Neural cell (in vitro differentiated cells): ENCODE measurements around the gene RPN1. TPM values are rescaled to one million over a fixed set of nuclear protein-coding genes. Genes with fewer than 3 reads are reported as not detected.

Experiments
- H2AFZ ChIP-seq: fragments of 200-600, 300-800 bp; sonication (generic), shearing (Covaris generic); 2 replicates; pipeline ENCODE4 v1.6.0; 2014; ENCODE audit warnings: low read depth, mild to moderate bottlenecking, antibody characterized with exemption, low read length, moderate library complexity
- H3F3A ChIP-seq: fragments of 200-600 bp; shearing (Covaris generic); 2 replicates; pipeline ENCODE4 v1.6.1; 2016; ENCODE audit warnings: mild to moderate bottlenecking, moderate library complexity, mixed read lengths, antibody characterized with exemption, low read length; ENCODE audit not compliant: insufficient read depth, poor library complexity, severe bottlenecking
- H3K27ac ChIP-seq: fragments of 200-600, 300-800 bp; sonication (generic), shearing (Covaris generic); 2 replicates; pipeline ENCODE4 v1.5.1; 2014; ENCODE audit warnings: mild to moderate bottlenecking, low read length, moderate library complexity
- H3K27me3 ChIP-seq: fragments of 300-800, 200-600 bp; sonication (generic), shearing (Covaris generic); 2 replicates; pipeline ENCODE4 v1.6.0; 2014; ENCODE audit warnings: mild to moderate bottlenecking, low read depth, low read length, moderate library complexity; ENCODE audit not compliant: insufficient read depth
- H3K36me3 ChIP-seq: fragments of 300-800, 200-600 bp; sonication (generic), shearing (Covaris generic); 2 replicates; pipeline ENCODE4 v1.5.1; 2014; ENCODE audit warnings: mild to moderate bottlenecking, antibody characterized with exemption, low read length, moderate library complexity; ENCODE audit not compliant: insufficient read depth
- H3K4me2 ChIP-seq: fragments of 300-800, 200-600 bp; sonication (generic), shearing (Covaris generic); 2 replicates; pipeline ENCODE4 v1.6.0; 2014; ENCODE audit warnings: mild to moderate bottlenecking, low read length
- H3K4me3 ChIP-seq: fragments of 300-800, 200-600 bp; sonication (generic), shearing (Covaris generic); 2 replicates; pipeline ENCODE4 v1.5.1; 2014; ENCODE audit warnings: mild to moderate bottlenecking, low read length, moderate library complexity
- H3K79me2 ChIP-seq: fragments of 200-600 bp; shearing (Covaris generic); replicated peaks from 2 replicates; pipeline ENCODE4 v1.6.0; 2014; ENCODE audit warnings: mild to moderate bottlenecking, low read length, moderate library complexity; ENCODE audit not compliant: insufficient read depth
- H3K9ac ChIP-seq: fragments of 300-800, 200-600 bp; sonication (generic), shearing (Covaris generic); 2 replicates; pipeline ENCODE4 v1.6.1; 2016; ENCODE audit warnings: mild to moderate bottlenecking, low read length, mixed read lengths
- H3K9me2 ChIP-seq: fragments of 200-600 bp; shearing (Covaris generic); 2 replicates; pipeline ENCODE4 v1.6.1; 2016; ENCODE audit warnings: mild to moderate bottlenecking, low read length, mixed read lengths; ENCODE audit not compliant: insufficient read depth
- H3K9me3 ChIP-seq: fragments of 200-600, 300-800 bp; sonication (generic), shearing (Covaris generic); 2 replicates; pipeline ENCODE4 v1.6.1; 2016; ENCODE audit warnings: mild to moderate bottlenecking, mixed run types, low read length, moderate library complexity, mixed read lengths
- H4K20me1 ChIP-seq: fragments of 200-600 bp; shearing (Covaris generic); 2 replicates; pipeline ENCODE4 v1.6.1; 2016; ENCODE audit warnings: mild to moderate bottlenecking, mixed run types; ENCODE audit not compliant: insufficient read depth
- CTCF ChIP-seq: fragments of 450-650 bp; IDR thresholded peaks from 2 replicates; pipeline ENCODE4 v1.5.1; 2014; ENCODE audit warnings: antibody characterized with exemption, mild to moderate bottlenecking, moderate library complexity; ENCODE audit not compliant: poor library complexity, severe bottlenecking
- EP300 ChIP-seq: fragments of 450-650 bp; conservative IDR thresholded peaks from 2 replicates; pipeline ENCODE4 v1.6.1; 2014; ENCODE audit warnings: antibody characterized with exemption, mild to moderate bottlenecking, moderate library complexity; ENCODE audit not compliant: poor library complexity, severe bottlenecking
- EZH2 ChIP-seq: fragments of 200-600, 300-800 bp; shearing (Covaris generic), sonication (generic); IDR thresholded peaks from 2 replicates; pipeline ENCODE4 v1.6.1; 2014; ENCODE audit warnings: antibody characterized with exemption, low read length, borderline replicate concordance, mild to moderate bottlenecking; ENCODE audit not compliant: insufficient read depth, poor library complexity, severe bottlenecking
- MXI1 ChIP-seq: fragments of 450-650 bp; conservative IDR thresholded peaks from 2 replicates; pipeline ENCODE4 v1.6.1; 2014; ENCODE audit warnings: antibody characterized with exemption, mild to moderate bottlenecking; ENCODE audit not compliant: poor library complexity, severe bottlenecking
- POLR2AphosphoS5 ChIP-seq: IDR thresholded peaks from 2 replicates; pipeline ENCODE4 v1.6.1; 2012
- RAD21 ChIP-seq: fragments of 450-650 bp; conservative IDR thresholded peaks from 2 replicates; pipeline ENCODE4 v1.6.1; 2014; ENCODE audit warnings: antibody characterized with exemption, mild to moderate bottlenecking, moderate library complexity
- REST ChIP-seq: IDR thresholded peaks from 2 replicates; pipeline ENCODE4 v1.6.1; 2012; ENCODE audit warnings: borderline replicate concordance
- SMC3 ChIP-seq: fragments of 450-650 bp; conservative IDR thresholded peaks from 2 replicates; pipeline ENCODE4 v1.6.1; 2014; ENCODE audit warnings: antibody characterized with exemption, mild to moderate bottlenecking, moderate library complexity; ENCODE audit not compliant: poor library complexity
- TAF1 ChIP-seq: IDR thresholded peaks from 2 replicates; pipeline ENCODE4 v1.6.1; 2012; ENCODE audit warnings: low read depth
- polyA plus RNA-seq: library from polyadenylated mRNA; depleted of rRNA; stranded (reverse); fragments of >200 nt; gene quantifications from 2 replicates; pipeline ENCODE4 v1.2.3, GENCODE V29; 2014

The RPN1 gene
- polyA plus RNA-seq, 1 donor from 2014 or later, result 201 TPM

- no peak for TF ChIP-seq MXI1
- TF ChIP-seq POLR2AphosphoS5, result no peak
- no peak for TF ChIP-seq RAD21
- TF ChIP-seq TAF1, result no peak
- TF ChIP-seq CTCF, result no peak
- TF ChIP-seq EZH2, result no peak
- TF ChIP-seq EP300, result no peak
- no peak for TF ChIP-seq REST
- no peak for TF ChIP-seq SMC3
These were observed 57.8 kb downstream of the RPN1 start for GRCh38 chr3:128592864-128593263.

GRCh38 chr3:128591738-128592426 is 58.7 kb downstream of the RPN1 start:
- H3K4me2 ChIP-seq, result no peak overlapping the region
- no peak overlapping the region for H3K9ac ChIP-seq
- no peak overlapping the region for H2AFZ ChIP-seq
- no peaks in the 10 kb centered on the region for H3K79me2 ChIP-seq
- H3K27me3 ChIP-seq, result no peaks in the 10 kb centered on the region
- H3K9me3 ChIP-seq, result no peaks in the 10 kb centered on the region
- no peak overlapping the region for H3K4me3 ChIP-seq
- no peak overlapping the region for H3K27ac ChIP-seq
- TF ChIP-seq TAF1 (no peak), MXI1 (no peak), SMC3 (no peak), EP300 (no peak), POLR2AphosphoS5 (no peak), CTCF (no peak), REST (no peak), EZH2 (no peak), RAD21 (no peak)
- H3F3A ChIP-seq, result no peaks in the 10 kb centered on the region
- no peaks in the 10 kb centered on the region for H4K20me1 ChIP-seq
- H3K36me3 ChIP-seq, result no peaks in the 10 kb centered on the region
- H3K9me2 ChIP-seq, result no peaks in the 10 kb centered on the region

More at GRCh38 chr3:128592864-128593263, 57.8 kb downstream of the RPN1 start:
- Histone ChIP-seq H2AFZ (no peak overlapping the region), H3K27ac (no peak overlapping the region), H4K20me1 (no peaks in the 10 kb centered on the region), H3K27me3 (no peaks in the 10 kb centered on the region), H3K9me2 (no peaks in the 10 kb centered on the region), H3K4me2 (no peak overlapping the region), H3K9me3 (no peaks in the 10 kb centered on the region), H3K9ac (no peak overlapping the region), H3F3A (no peaks in the 10 kb centered on the region), H3K79me2 (no peaks in the 10 kb centered on the region), H3K4me3 (no peak overlapping the region), H3K36me3 (no peaks in the 10 kb centered on the region)
